Sigmoid colon (tissue), 4 donors: ENCODE measurements around the gene SLC9A8.

Source experiments
- CTCF ChIP-seq, 4 experiments: fragments of 450-650 bp in 3 of 4; fragments of 200-600 bp in 1 of 4; IDR thresholded peaks; one replicate each; pipeline ENCODE4 v1.5.1; 2016 to 2019; ENCODE audit warnings: antibody characterized with exemption in 4 of 4, mild to moderate bottlenecking in 3 of 4, moderate library complexity in 2 of 4
- EP300 ChIP-seq, 4 donors: sonication (generic); formaldehyde crosslinking; IDR thresholded peaks; one replicate each; pipeline ENCODE4 v1.6.1; 2017; ENCODE audit warnings: antibody characterized with exemption in 4 of 4
- POLR2A ChIP-seq, 2 donors: fragments of 450-650 bp; IDR thresholded peaks; one replicate each; pipeline ENCODE4 v1.6.1; 2016; ENCODE audit warnings: antibody characterized with exemption in 2 of 2, mild to moderate bottlenecking in 2 of 2, moderate library complexity in 2 of 2
- POLR2AphosphoS5 ChIP-seq, 4 donors: sonication (generic); formaldehyde crosslinking; IDR thresholded peaks; one replicate each; pipeline ENCODE4 v1.6.1; 2017; ENCODE audit warnings: antibody characterized with exemption in 4 of 4

GRCh38 chr20:49804364-49804763, 8.3 kb upstream of the SLC9A8 start:
- TF ChIP-seq CTCF (IDR thresholded peaks at IDR 0.05) (no peak), POLR2A (IDR thresholded peaks at IDR 0.05) (no peak), EP300 (IDR thresholded peaks at IDR 0.05) (no peak), POLR2AphosphoS5 (IDR thresholded peaks at IDR 0.05) (no peak)
